GM12873 (cell line): ENCODE results near the gene KLK14.

Experiments used
- CTCF ChIP-seq: IDR thresholded peaks from 2 replicates; pipeline ENCODE4 v1.5.1; 2012; ENCODE audit warnings: low read depth, mild to moderate bottlenecking, moderate library complexity, low read length, control low read depth; ENCODE audit not compliant: insufficient read depth; ENCODE audit errors: missing control alignments

The KLK14 gene

GRCh38 chr19:51036519-51036918 is 46.2 kb downstream of the KLK14 start:
- TF ChIP-seq CTCF = no peak

GRCh38 chr19:51034704-51035103 is 48.0 kb downstream of the KLK14 start, which contains the start of gene KLK12:
TSS of gene KLK12 (minus strand) at chr19:51035002. CDS start at chr19:51034621, 381 bp downstream.
- TF ChIP-seq CTCF = no peak

- no peak for TF ChIP-seq CTCF
Observed at GRCh38 chr19:51031880-51032225, 50.8 kb downstream of the KLK14 start.

GRCh38 chr19:51031220-51031879 is 51.3 kb downstream of the KLK14 start:
- TF ChIP-seq CTCF = no peak

GRCh38 chr19:51030631-51031030 is 52.1 kb downstream of the KLK14 start:
- no peak for TF ChIP-seq CTCF

GRCh38 chr19:51029718-51030117 is 53.0 kb downstream of the KLK14 start:
- no peak for TF ChIP-seq CTCF
